Stimulated activated memory B cell treated with anti-CD40 and anti-IgM and Interleukin-4, amounts not matched to agents 10 μg/mL and 1 μg/mL and 100 μg/mL, for 72 hours (primary cell): Measurements from ENCODE around the gene OR2J2.
"Not testable (repeated sequence)": the region's sequence is repeated elsewhere in the genome, so short reads cannot be mapped to it uniquely, and the experiment has no call there.

Experiments
- ATAC-seq: fragments of 150-1000 bp; cut with Tn5 transposase; 2 replicates; pipeline ENCODE4 v1.10.0; 2021
- H3K27ac Mint-ChIP-seq: one replicate; pipeline ENCODE4 v1.8.0; 2022; ENCODE audit warnings: mild to moderate bottlenecking, mixed read lengths
- H3K27me3 Mint-ChIP-seq: one replicate; pipeline ENCODE4 v1.8.0; 2022; ENCODE audit warnings: mixed read lengths
- H3K36me3 Mint-ChIP-seq: one replicate; pipeline ENCODE4 v1.8.0; 2022; ENCODE audit warnings: mixed read lengths
- H3K4me1 Mint-ChIP-seq: one replicate; pipeline ENCODE4 v1.8.0; 2022; ENCODE audit warnings: mixed read lengths
- H3K4me3 Mint-ChIP-seq: one replicate; pipeline ENCODE4 v1.8.0; 2022; ENCODE audit warnings: mild to moderate bottlenecking, moderate library complexity, mixed read lengths
- H3K9me3 Mint-ChIP-seq: one replicate; pipeline ENCODE4 v1.8.0; 2022; ENCODE audit warnings: mixed read lengths

The OR2J2 gene

GRCh38 chr6:29200767-29201662, 30.3 kb downstream of the OR2J2 start:
- peak; percentile 46 for ATAC-seq
- H3K27ac Mint-ChIP-seq = no peak overlapping the region
- no peaks in the 10 kb centered on the region for H3K27me3 Mint-ChIP-seq
- no peaks in the 10 kb centered on the region for H3K4me1 Mint-ChIP-seq
- H3K36me3 Mint-ChIP-seq = no peaks in the 10 kb centered on the region
- no peak overlapping the region for H3K4me3 Mint-ChIP-seq
- no peaks in the 10 kb centered on the region for H3K9me3 Mint-ChIP-seq

GRCh38 chr6:29201966-29202365, 31.3 kb downstream of the OR2J2 start:
- Mint-ChIP-seq H3K27me3 (no peaks in the 10 kb centered on the region), H3K36me3 (no peaks in the 10 kb centered on the region), H3K4me3 (no peak overlapping the region), H3K9me3 (no peaks in the 10 kb centered on the region), H3K27ac (no peak overlapping the region), H3K4me1 (no peaks in the 10 kb centered on the region)
- ATAC-seq = peak; percentile 24

GRCh38 chr6:29211488-29211887, 40.8 kb downstream of the OR2J2 start:
- Mint-ChIP-seq H3K27me3 (peaks cover 23% of the 10 kb centered on the region), H3K4me3 (no peak overlapping the region), H3K4me1 (no peaks in the 10 kb centered on the region), H3K27ac (no peak overlapping the region), H3K9me3 (no peaks in the 10 kb centered on the region), H3K36me3 (no peaks in the 10 kb centered on the region)
- no peak for ATAC-seq

- H3K4me3 Mint-ChIP-seq = no peak overlapping the region
- no peaks in the 10 kb centered on the region for H3K4me1 Mint-ChIP-seq
- H3K27me3 Mint-ChIP-seq = no peaks in the 10 kb centered on the region
- H3K27ac Mint-ChIP-seq = no peak overlapping the region
- H3K9me3 Mint-ChIP-seq = no peaks in the 10 kb centered on the region
- H3K36me3 Mint-ChIP-seq = no peaks in the 10 kb centered on the region
- no peak for ATAC-seq
Observed at GRCh38 chr6:29216528-29216927, 45.8 kb downstream of the OR2J2 start.

GRCh38 chr6:29217242-29217641, 46.5 kb downstream of the OR2J2 start:
- H3K4me1 Mint-ChIP-seq, H3K4me3 Mint-ChIP-seq, H3K36me3 Mint-ChIP-seq, ATAC-seq, H3K27me3 Mint-ChIP-seq, H3K27ac Mint-ChIP-seq, H3K9me3 Mint-ChIP-seq: not testable (repeated sequence)

DNA sequence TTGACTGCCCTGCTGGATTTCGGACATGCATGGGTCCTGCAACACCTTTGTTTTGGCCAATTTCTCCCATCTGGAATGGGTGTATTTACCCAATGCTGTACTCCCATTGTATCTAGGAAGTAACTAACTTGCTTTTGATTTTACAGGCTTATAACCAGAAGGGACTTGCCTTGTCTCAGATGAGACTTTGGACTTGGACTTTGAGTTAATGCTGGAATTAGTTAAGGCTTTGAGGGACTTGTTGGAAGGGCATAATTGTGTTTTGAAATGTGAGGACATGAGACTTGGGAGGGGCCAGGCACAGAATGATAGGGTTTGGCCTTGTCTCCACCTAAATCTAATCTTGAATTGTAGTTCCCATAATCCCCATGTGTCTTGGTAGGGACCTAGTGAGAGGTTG, 47.3 kb downstream of the OR2J2 start:
- not testable (repeated sequence) for H3K27ac Mint-ChIP-seq, H3K4me3 Mint-ChIP-seq, H3K4me1 Mint-ChIP-seq, H3K27me3 Mint-ChIP-seq, ATAC-seq, H3K9me3 Mint-ChIP-seq, H3K36me3 Mint-ChIP-seq
